Neuronal stem cell (in vitro differentiated cells): ENCODE data around the gene ZNF599.
A peak's percentile ranks its signal among the peaks of the same experiment; 100 is the strongest.

Experiments used
- DNase-seq: peaks from one replicate; pipeline ENCODE4 v3.0.0-alpha.2; 2013; ENCODE audit warnings: low spot score
- H2AFZ ChIP-seq: one replicate; pipeline ENCODE4 v1.6.1; 2013; ENCODE audit warnings: mild to moderate bottlenecking, low read length, inconsistent platforms
- H2AK5ac ChIP-seq: 2 replicates; pipeline ENCODE4 v1.6.1; 2013; ENCODE audit warnings: low read depth, mild to moderate bottlenecking, inconsistent platforms, low read length, moderate library complexity, mixed read lengths
- H2BK120ac ChIP-seq: 2 replicates; pipeline ENCODE4 v1.6.1; 2013; ENCODE audit warnings: low read depth, mild to moderate bottlenecking, inconsistent platforms, low read length, moderate library complexity, mixed read lengths
- H2BK12ac ChIP-seq: one replicate; pipeline ENCODE4 v1.6.1; 2013; ENCODE audit warnings: low read length, inconsistent platforms
- H2BK15ac ChIP-seq: 2 replicates; pipeline ENCODE4 v1.6.1; 2013; ENCODE audit warnings: mild to moderate bottlenecking, low read length, inconsistent platforms, mixed read lengths
- H2BK5ac ChIP-seq: one replicate; pipeline ENCODE4 v1.6.1; 2013; ENCODE audit warnings: inconsistent platforms, mild to moderate bottlenecking, low read length, moderate library complexity
- H3K14ac ChIP-seq: one replicate; pipeline ENCODE4 v1.6.1; 2013; ENCODE audit warnings: low read length, inconsistent platforms
- H3K18ac ChIP-seq: 2 replicates; pipeline ENCODE4 v1.6.1; 2013; ENCODE audit warnings: low read length, inconsistent platforms
- H3K23ac ChIP-seq: 2 replicates; pipeline ENCODE4 v1.6.1; 2013; ENCODE audit warnings: low read depth, mild to moderate bottlenecking, mixed read lengths, low read length, inconsistent platforms; ENCODE audit not compliant: poor library complexity
- H3K27ac ChIP-seq: replicated peaks from 3 replicates; pipeline ENCODE4 v1.5.1; 2013; ENCODE audit warnings: low read length, inconsistent platforms
- H3K27me3 ChIP-seq, 3 experiments: 2 replicates each; pipeline ENCODE4 v1.6.1; 2013; ENCODE audit warnings: low read length in 3 of 3, mild to moderate bottlenecking in 2 of 3, inconsistent platforms in 1 of 3, low read depth in 1 of 3, mixed read lengths in 1 of 3, moderate library complexity in 1 of 3; ENCODE audit not compliant: control insufficient read depth in 3 of 3, insufficient read depth in 3 of 3
- H3K36me3 ChIP-seq, 2 donors: replicated peaks in 1 of 2; 2 replicates each; pipeline ENCODE4 v1.6.1; 2013; ENCODE audit warnings: low read length in 2 of 2; ENCODE audit not compliant: control insufficient read depth in 2 of 2, insufficient read depth in 2 of 2
- H3K4ac ChIP-seq: 2 replicates; pipeline ENCODE4 v1.6.1; 2013; ENCODE audit warnings: inconsistent platforms, mild to moderate bottlenecking, low read length, moderate library complexity
- H3K4me1 ChIP-seq, 2 donors: 1 replicate in 1 of 2; 2 replicates in 1 of 2; pipeline ENCODE4 v1.6.1; 2013; ENCODE audit warnings: low read length in 2 of 2, low read depth in 1 of 2; ENCODE audit not compliant: control insufficient read depth in 2 of 2, insufficient read depth in 1 of 2
- H3K4me2 ChIP-seq: one replicate; pipeline ENCODE4 v1.6.1; 2013; ENCODE audit warnings: mild to moderate bottlenecking, low read length, inconsistent platforms; ENCODE audit not compliant: insufficient read depth, poor library complexity, severe bottlenecking
- H3K4me3 ChIP-seq, 2 donors: 2 replicates each; pipeline ENCODE4 v1.5.1; 2013; ENCODE audit warnings: low read length in 2 of 2, mild to moderate bottlenecking in 2 of 2, inconsistent platforms in 1 of 2, moderate library complexity in 1 of 2
- H3K79me1 ChIP-seq: one replicate; pipeline ENCODE4 v1.6.1; 2013; ENCODE audit warnings: low read depth, mild to moderate bottlenecking, inconsistent platforms, low read length, moderate library complexity
- H3K9ac ChIP-seq: one replicate; pipeline ENCODE4 v1.6.1; 2013; ENCODE audit warnings: mild to moderate bottlenecking, low read depth, low read length, inconsistent platforms; ENCODE audit not compliant: poor library complexity
- H3K9me3 ChIP-seq, 2 donors: replicated peaks in 1 of 2; 2 replicates each; pipeline versions ENCODE3 to v1.6.1; 2013; ENCODE audit warnings: low read length in 2 of 2, mild to moderate bottlenecking in 2 of 2, inconsistent platforms in 1 of 2, low read depth in 1 of 2, mixed read lengths in 1 of 2, moderate library complexity in 1 of 2; ENCODE audit not compliant: control insufficient read depth in 2 of 2, insufficient read depth in 1 of 2
- H4K8ac ChIP-seq: one replicate; pipeline ENCODE4 v1.6.1; 2013; ENCODE audit warnings: low read depth, mild to moderate bottlenecking, inconsistent platforms, low read length, moderate library complexity
- H4K91ac ChIP-seq: one replicate; pipeline ENCODE4 v1.6.1; 2013; ENCODE audit warnings: low read length, low read depth, mild to moderate bottlenecking, inconsistent platforms; ENCODE audit not compliant: poor library complexity
- WGBS, 2 donors: extraction: QIAGEN DNeasy Blood & Tissue Kit; methylation state at CpG; one replicate each; pipeline ENCODE4 v1.1.7; 2013; ENCODE audit warnings: missing lambda C conversion rate in 2 of 2, mixed read lengths in 1 of 2; ENCODE audit not compliant: insufficient read length in 2 of 2, insufficient replicate concordance in 1 of 2; ENCODE audit errors: extremely low coverage in 2 of 2; 5-methylcytosine and 5-hydroxymethylcytosine counted together

ZNF599 gene

GRCh38 chr19:34744896-34745690, 27.9 kb downstream of the ZNF599 start:
- peaks cover 11 to 32% of the 10 kb centered on the region in 2 donors for H3K9me3 ChIP-seq
- H3K18ac ChIP-seq, result no peak overlapping the region
- no peak overlapping the region for H2BK5ac ChIP-seq
- H4K8ac ChIP-seq, result no peak overlapping the region
- no peaks in the 10 kb centered on the region for H3K4me1 ChIP-seq
- no peak overlapping the region for H3K4ac ChIP-seq
- H3K27me3 ChIP-seq, result peaks cover 0 to 3% (median 0%) of the 10 kb centered on the region in 3 experiments
- H2BK120ac ChIP-seq, result no peak overlapping the region
- H3K9ac ChIP-seq, result no peak overlapping the region
- no peak overlapping the region for H2BK12ac ChIP-seq
- DNase-seq, result no peak
- H3K4me3 ChIP-seq, result no peak overlapping the region
- no peak overlapping the region for H3K14ac ChIP-seq
- no peak overlapping the region for H2AFZ ChIP-seq
- H3K4me2 ChIP-seq, result no peak overlapping the region
- no peak overlapping the region for H2BK15ac ChIP-seq
- H3K27ac ChIP-seq, result no peak overlapping the region
- peaks cover 0 to 12% of the 10 kb centered on the region in 2 donors for H3K36me3 ChIP-seq
- H3K23ac ChIP-seq, result no peak overlapping the region
- no CpG with 5 or more reads among the region's 3 CpGs for WGBS, 2 donors
- no peak overlapping the region for H2AK5ac ChIP-seq
- no peak overlapping the region for H4K91ac ChIP-seq
- no peaks in the 10 kb centered on the region for H3K79me1 ChIP-seq

- no peak overlapping the region for H3K4ac ChIP-seq
- H3K4me3 ChIP-seq, result peak overlapping the region; percentile 80 to 91
- no peak for DNase-seq
- H3K4me2 ChIP-seq, result peak overlapping the region; percentile 55
- peaks cover 3 to 26% of the 10 kb centered on the region in 2 donors for H3K36me3 ChIP-seq
- no CpG with 5 or more reads among the region's 16 CpGs for WGBS, 2 donors
- H3K14ac ChIP-seq, result no peak overlapping the region
- H2BK15ac ChIP-seq, result no peak overlapping the region
- H2AFZ ChIP-seq, result peak overlapping the region; percentile 95
- H3K4me1 ChIP-seq, result peaks cover 0 to 7% of the 10 kb centered on the region in 2 donors
- H3K9ac ChIP-seq, result peak overlapping the region; percentile 96
- H3K18ac ChIP-seq, result peak overlapping the region; percentile 98
- peak overlapping the region; percentile 70 for H2BK5ac ChIP-seq
- H3K23ac ChIP-seq, result peak overlapping the region; percentile 86
- no peak overlapping the region for H4K91ac ChIP-seq
- H3K79me1 ChIP-seq, result no peaks in the 10 kb centered on the region
- no peak overlapping the region for H2BK120ac ChIP-seq
- H3K27ac ChIP-seq, result peak overlapping the region; percentile 95
- H3K27me3 ChIP-seq, result no peaks in the 10 kb centered on the region
- H3K9me3 ChIP-seq, result peaks cover 7 to 30% of the 10 kb centered on the region in 2 donors
- no peak overlapping the region for H2AK5ac ChIP-seq
- peak overlapping the region; percentile 57 for H4K8ac ChIP-seq
- H2BK12ac ChIP-seq, result no peak overlapping the region
Observed at GRCh38 chr19:34734537-34735103, 38.4 kb downstream of the ZNF599 start.

GRCh38 chr19:34733746-34734536, 39.1 kb downstream of the ZNF599 start, which contains the start of gene ZNF181:
Gene ZNF181, plus strand, starts transcription at chr19:34734243. Its CDS starts 795 bp downstream, at chr19:34735038.
- peak within 1 kb of the TSS; percentile 95 for H3K27ac ChIP-seq
- H3K4me2 ChIP-seq, result peak within 1 kb of the TSS; percentile 66
- peak within 1 kb of the TSS; percentile 28 for H3K14ac ChIP-seq
- peak; percentile 87 for DNase-seq
- H2BK5ac ChIP-seq, result peak within 1 kb of the TSS; percentile 70
- H3K18ac ChIP-seq, result peak within 1 kb of the TSS; percentile 98
- H3K9ac ChIP-seq, result peak within 1 kb of the TSS; percentile 96
- no peak within 1 kb of the TSS for H2BK12ac ChIP-seq
- H3K79me1 ChIP-seq, result no peaks in the 10 kb centered on the region
- H3K4me1 ChIP-seq, result peaks cover 0 to 7% of the 10 kb centered on the region in 2 donors
- peak within 1 kb of the TSS; percentile 95 for H2AFZ ChIP-seq
- no peak within 1 kb of the TSS for H2BK120ac ChIP-seq
- peak within 1 kb of the TSS; percentile 80 to 91 for H3K4me3 ChIP-seq
- peaks cover 4 to 24% of the 10 kb centered on the region in 2 donors for H3K9me3 ChIP-seq
- peak within 1 kb of the TSS; percentile 86 for H3K23ac ChIP-seq
- peaks cover 0 to 19% of the 10 kb centered on the region in 2 donors for H3K36me3 ChIP-seq
- no CpG with 5 or more reads among the region's 67 CpGs for WGBS, 2 donors
- H2AK5ac ChIP-seq, result no peak within 1 kb of the TSS
- H4K8ac ChIP-seq, result peak within 1 kb of the TSS; percentile 57
- no peak within 1 kb of the TSS for H3K4ac ChIP-seq
- no peak within 1 kb of the TSS for H4K91ac ChIP-seq
- H2BK15ac ChIP-seq, result peak within 1 kb of the TSS; percentile 82
- no peaks in the 10 kb centered on the region for H3K27me3 ChIP-seq
